22Rv1 (cell line): Measurements from ENCODE around the gene IGFL3.

Experiments
- ZFX ChIP-seq: fragments of 450-650 bp; IDR thresholded peaks from 2 replicates; pipeline ENCODE4 v1.6.1; 2017; ENCODE audit warnings: antibody characterized with exemption, borderline replicate concordance
- TF ChIP-seq, protein P1 (sequence below): fragments of 450-650 bp; IDR thresholded peaks from 2 replicates; pipeline ENCODE4 v1.5.1; 2017; ENCODE audit warnings: mild to moderate bottlenecking

GRCh38 chr19:46111376-46111775 lies 13.1 kb downstream of the IGFL3 start:
- TF ChIP-seq, protein P1, sequence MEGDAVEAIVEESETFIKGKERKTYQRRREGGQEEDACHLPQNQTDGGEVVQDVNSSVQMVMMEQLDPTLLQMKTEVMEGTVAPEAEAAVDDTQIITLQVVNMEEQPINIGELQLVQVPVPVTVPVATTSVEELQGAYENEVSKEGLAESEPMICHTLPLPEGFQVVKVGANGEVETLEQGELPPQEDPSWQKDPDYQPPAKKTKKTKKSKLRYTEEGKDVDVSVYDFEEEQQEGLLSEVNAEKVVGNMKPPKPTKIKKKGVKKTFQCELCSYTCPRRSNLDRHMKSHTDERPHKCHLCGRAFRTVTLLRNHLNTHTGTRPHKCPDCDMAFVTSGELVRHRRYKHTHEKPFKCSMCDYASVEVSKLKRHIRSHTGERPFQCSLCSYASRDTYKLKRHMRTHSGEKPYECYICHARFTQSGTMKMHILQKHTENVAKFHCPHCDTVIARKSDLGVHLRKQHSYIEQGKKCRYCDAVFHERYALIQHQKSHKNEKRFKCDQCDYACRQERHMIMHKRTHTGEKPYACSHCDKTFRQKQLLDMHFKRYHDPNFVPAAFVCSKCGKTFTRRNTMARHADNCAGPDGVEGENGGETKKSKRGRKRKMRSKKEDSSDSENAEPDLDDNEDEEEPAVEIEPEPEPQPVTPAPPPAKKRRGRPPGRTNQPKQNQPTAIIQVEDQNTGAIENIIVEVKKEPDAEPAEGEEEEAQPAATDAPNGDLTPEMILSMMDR: no peak
- TF ChIP-seq ZFX: no peak
